Choroid plexus epithelial cell (primary cell): ENCODE results near the gene UBXN10.

Experiments
- DNase-seq: peaks from one replicate; pipeline ENCODE4 v3.0.0-alpha.2; 2010; ENCODE audit warnings: low read depth
- H3K4me3 ChIP-seq: 2 replicates; pipeline ENCODE4 v1.5.1; 2011; ENCODE audit warnings: low read depth, mild to moderate bottlenecking, control low read depth, low read length, moderate library complexity
- CTCF ChIP-seq: conservative IDR thresholded peaks from 2 replicates; pipeline ENCODE4 v1.5.1; 2011; ENCODE audit warnings: low read depth, mild to moderate bottlenecking, control low read depth, inconsistent platforms, low read length, moderate library complexity

The UBXN10 gene

GRCh38 chr1:20152599-20152930 is 33.3 kb upstream of the UBXN10 start:
- TF ChIP-seq CTCF = no peak
- no peak overlapping the region for H3K4me3 ChIP-seq
- no peak for DNase-seq

- no peak overlapping the region for H3K4me3 ChIP-seq
- TF ChIP-seq CTCF = no peak
- peak; percentile 30 for DNase-seq
Observed at GRCh38 chr1:20153000-20153418, 32.9 kb upstream of the UBXN10 start.

GRCh38 chr1:20154301-20154831 is 31.5 kb upstream of the UBXN10 start:
- H3K4me3 ChIP-seq = no peak overlapping the region
- TF ChIP-seq CTCF = no peak
- peak; percentile 9 for DNase-seq

- H3K4me3 ChIP-seq = no peak overlapping the region
- no peak for TF ChIP-seq CTCF
- DNase-seq = no peak
Observed at GRCh38 chr1:20158358-20159070, 27.4 kb upstream of the UBXN10 start.

- no peak overlapping the region for H3K4me3 ChIP-seq
- DNase-seq = peak; percentile 24
- TF ChIP-seq CTCF = no peak
Observed at GRCh38 chr1:20160034-20160433, 25.9 kb upstream of the UBXN10 start.

GRCh38 chr1:20164694-20165202 is 21.1 kb upstream of the UBXN10 start:
- H3K4me3 ChIP-seq = no peak overlapping the region
- no peak for DNase-seq

More at GRCh38 chr1:20164694-20165202, 21.1 kb upstream of the UBXN10 start:
- no peak for TF ChIP-seq CTCF
